ENCODE measurements around the gene TNS1. TPM values are rescaled to one million over a fixed set of nuclear protein-coding genes. Genes with fewer than 3 reads are reported as not detected.

TNS1 gene
- total and polyA plus RNA-seq, 10 of the 15 experiments (the other 5 are each of a cell fraction or from before 2014, with no cell fraction given): 0.05 to 0.44 TPM; not detected in 8

GRCh38 chr2:217830061-217830460 lies 172.7 kb downstream of the TNS1 start (continued):
- TF ChIP-seq E4F1 (IDR thresholded peaks at IDR 0.05; ENCODE audit: borderline replicate concordance, partially characterized antibody) (no peak), SUZ12 (IDR thresholded peaks at IDR 0.05; ENCODE audit: unreplicated experiment) (no peak), HDAC2 (IDR thresholded peaks at IDR 0.05) (no peak), STAT3 (IDR thresholded peaks at IDR 0.05; ENCODE audit: low read depth, low read length) (no peak), MTA2 (IDR thresholded peaks at IDR 0.05; ENCODE audit: low read depth) (no peak)

GRCh38 chr2:217829420-217829819 lies 173.4 kb downstream of the TNS1 start:
- H3K4me3 ChIP-seq: no peak overlapping the region
- CTCF ChIA-PET: no interaction called here
- H3K36me3 ChIP-seq (ENCODE audit: control insufficient read depth in 2 of 2, insufficient read depth in 2 of 2, low read length in 1 of 2): no peaks in the 10 kb centered on the region
- H4K20me1 ChIP-seq (ENCODE audit: control insufficient read depth, insufficient read depth): no peaks in the 10 kb centered on the region
- in situ Hi-C loops (cut with MboI) (no loop called here), intact Hi-C loops (cut with micrococcal nuclease; ENCODE audit: unreplicated experiment) (no loop called here)
- no TSS peak for BruUV-seq (replicated peaks)
- H3K79me2 ChIP-seq (ENCODE audit: control insufficient read depth, insufficient read depth, low read length): no peaks in the 10 kb centered on the region
- POLR2A ChIA-PET: no interaction called here
- H3K27ac ChIP-seq (ENCODE audit: control insufficient read depth, insufficient read depth): no peak overlapping the region
- no peak overlapping the region for H3K9ac ChIP-seq (ENCODE audit: control insufficient read depth, insufficient read depth, low read length)
- 8% methylated on average over 8 of the region's 8 CpGs for WGBS (ENCODE audit: insufficient coverage, insufficient replicate concordance, low lambda C conversion rate, missing lambda C conversion rate)
- SMC1A ChIA-PET (ENCODE audit: uncharacterized antibody, unreplicated experiment): no interaction called here
- no peak for ATAC-seq
- no peaks in the 10 kb centered on the region for H3K9me3 ChIP-seq (replicated peaks; ENCODE audit: control insufficient read depth, insufficient read depth, low read length)
- no peaks in the 10 kb centered on the region for H3K4me1 ChIP-seq (ENCODE audit: control insufficient read depth, insufficient read depth, low read length)
- no peak for FAIRE-seq
- DNase-seq (ENCODE audit: low read depth, low spot score): no peak
- H3K4me2 ChIP-seq (ENCODE audit: control insufficient read depth, insufficient read depth): no peak overlapping the region
- RAD21 ChIA-PET (ENCODE audit: unreplicated experiment): no interaction called here
- H3K27me3 ChIP-seq (replicated peaks in 1 of 2; ENCODE audit: control insufficient read depth in 2 of 2, insufficient read depth in 2 of 2, low read length in 1 of 2): peaks cover 0 to 5% of the 10 kb centered on the region in 2 experiments; a peak in 3 of 4 replicates
- no peak overlapping the region for H2AFZ ChIP-seq (ENCODE audit: control insufficient read depth, low read depth, low read length)
- TF ChIP-seq NKRF (conservative IDR thresholded peaks at IDR 0.05) (no peak), GABPA (IDR thresholded peaks at IDR 0.05; ENCODE audit: low read depth) (no peak), HCFC1 (IDR thresholded peaks at IDR 0.05; ENCODE audit: low read length) (no peak), SMAD5 (IDR thresholded peaks at IDR 0.05; ENCODE audit: low read depth) (no peak), KDM1A (IDR thresholded peaks at IDR 0.05; ENCODE audit: borderline replicate concordance) (no peak), SRF (IDR thresholded peaks at IDR 0.05; ENCODE audit: low read depth in 2 of 2, low read length in 2 of 2) (no peak), PBX3 (IDR thresholded peaks at IDR 0.05; ENCODE audit: insufficient replicate concordance, low read depth, low read length) (no peak), BMI1 (IDR thresholded peaks at IDR 0.05; ENCODE audit: borderline replicate concordance) (no peak), ZNF622 (IDR thresholded peaks at IDR 0.05) (no peak), STAT3 (IDR thresholded peaks at IDR 0.05; ENCODE audit: low read depth, low read length) (no peak), FOS (IDR thresholded peaks at IDR 0.05; ENCODE audit: borderline replicate concordance, extremely low read depth, insufficient read length) (no peak), ZBTB4 (CRISPR knock-in tag; IDR thresholded peaks at IDR 0.05) (no peak)
